HepG2 (cell line): Measurements from ENCODE around the gene C5orf58. TPM values are rescaled to one million over a fixed set of nuclear protein-coding genes. Genes with fewer than 3 reads are reported as not detected.

Source experiments
- FIP1L1 ChIP-seq: fragments of 200-400 bp; formaldehyde crosslinking; IDR thresholded peaks from 2 replicates; pipeline ENCODE4 v1.6.1; 2018; ENCODE audit warnings: low read depth, mild to moderate bottlenecking, low read length, moderate library complexity, borderline replicate concordance; ENCODE audit not compliant: insufficient read depth
- RXRA ChIP-seq: sonication (generic); formaldehyde crosslinking; IDR thresholded peaks from 2 replicates; pipeline ENCODE4 v1.5.1; 2020; ENCODE audit warnings: missing genetic modification reagents
- polyA plus RNA-seq, 8 experiments: library from polyadenylated mRNA; depleted of rRNA in 3 of 8; stranded (reverse) in 7 of 8; unstranded in 1 of 8; fragments of >200 nt; fragmentation: Illumina TruSeq in 4 of 8; extraction: Trizol in 4 of 8; gene quantifications; 2 replicates each; pipeline versions ENCODE4 v1.2.1 to v1.2.3, GENCODE V29; 2011 to 2016; ENCODE audit warnings: low read depth in 4 of 8, missing spikeins in 1 of 8, mixed read lengths in 1 of 8; ENCODE audit not compliant: insufficient read depth in 1 of 8
- total RNA-seq, 5 experiments: library from RNA; depleted of rRNA; stranded (reverse); fragments of >200 nt; fragmentation: Illumina TruSeq; extraction: Trizol; gene quantifications; 2 replicates each; pipeline ENCODE4 v1.2.3, GENCODE V29; 2016; ENCODE audit warnings: low read depth in 1 of 5

Gene C5orf58
- total and polyA plus RNA-seq, 2 of the 13 experiments (the other 11 are each of a cell fraction or from before 2014, with no cell fraction given) = not detected

DNA sequence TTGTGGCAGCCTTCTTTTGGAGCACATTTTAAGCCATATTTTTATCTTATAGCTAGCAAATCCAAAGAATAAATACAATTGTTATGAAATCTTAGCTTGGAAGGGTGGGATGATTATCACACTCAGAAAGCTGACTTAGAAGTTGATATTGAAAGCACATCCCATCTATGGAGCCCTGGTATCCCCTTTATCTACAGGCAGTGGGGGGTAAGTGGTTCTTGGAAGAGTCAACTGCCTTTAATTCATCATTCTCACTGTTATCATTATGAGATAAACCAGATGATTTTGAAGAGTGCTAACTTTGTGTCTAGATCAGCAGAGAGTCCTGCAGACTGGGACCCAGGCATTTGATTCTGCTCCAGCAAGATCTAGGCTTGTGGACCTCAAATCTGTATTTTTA is 61.8 kb downstream of the C5orf58 start (continued):
- no peak for TF ChIP-seq FIP1L1
- no peak for TF ChIP-seq RXRA (CRISPR knock-in tag)

Other genes starting within 250 kb of the C5orf58 start
- gene FOXI1, start 127.1 kb upstream of the C5orf58 start, total RNA-seq (2016; rRNA removed; fragmentation: Illumina TruSeq; extraction: Trizol) = not detected in 2 replicates
- not detected in 2 replicates for gene FOXI1, start 127.1 kb upstream of the C5orf58 start, polyA plus RNA-seq (2011; rRNA removed)
- gene LCP2, start 64.8 kb downstream of the C5orf58 start, total RNA-seq (2016; rRNA removed; fragmentation: Illumina TruSeq; extraction: Trizol) = not detected in 2 replicates
- not detected in 2 replicates for gene LCP2, start 64.8 kb downstream of the C5orf58 start, polyA plus RNA-seq (2011; rRNA removed)
- not detected in 2 replicates for gene KCNMB1, start 156.4 kb downstream of the C5orf58 start, total RNA-seq (2016; rRNA removed; fragmentation: Illumina TruSeq; extraction: Trizol)
- not detected in 2 replicates for gene KCNMB1, start 156.4 kb downstream of the C5orf58 start, polyA plus RNA-seq (2011; rRNA removed)